ENCODE measurements around the gene ARID5B.

ARID5B gene

GRCh38 chr10:62095181-62096122, 194.0 kb downstream of the ARID5B start:
- DNase-seq (ENCODE audit: low read depth in 1 of 2, low spot score in 1 of 2) = no peak

GRCh38 chr10:62096256-62096933, 194.9 kb downstream of the ARID5B start:
- DNase-seq (ENCODE audit: low read depth in 1 of 2, low spot score in 1 of 2) = no peak

- DNase-seq (ENCODE audit: low read depth in 1 of 2, low spot score in 1 of 2) = no peak
Measured at GRCh38 chr10:62098278-62099121, 197.0 kb downstream of the ARID5B start.

- no peak for DNase-seq (ENCODE audit: low read depth in 1 of 2, low spot score in 1 of 2)
Measured at GRCh38 chr10:62099299-62099698, 197.8 kb downstream of the ARID5B start.

GRCh38 chr10:62103857-62104256, 202.4 kb downstream of the ARID5B start:
- DNase-seq (ENCODE audit: low read depth in 1 of 2, low spot score in 1 of 2) = no peak

GRCh38 chr10:62106929-62107519, 205.5 kb downstream of the ARID5B start:
- no peak for DNase-seq (ENCODE audit: low read depth in 1 of 2, low spot score in 1 of 2)

GRCh38 chr10:62108759-62109586, 207.5 kb downstream of the ARID5B start:
- DNase-seq (ENCODE audit: low read depth in 1 of 2, low spot score in 1 of 2) = no peak

GRCh38 chr10:62109587-62110293, 208.2 kb downstream of the ARID5B start:
- no peak for DNase-seq (ENCODE audit: low read depth in 1 of 2, low spot score in 1 of 2)

GRCh38 chr10:62112300-62112699, 210.8 kb downstream of the ARID5B start:
- no peak for DNase-seq (ENCODE audit: low read depth in 1 of 2, low spot score in 1 of 2)

- no peak for DNase-seq (ENCODE audit: low read depth in 1 of 2, low spot score in 1 of 2)
Measured at GRCh38 chr10:62112963-62113362, 211.5 kb downstream of the ARID5B start.

- DNase-seq (ENCODE audit: low read depth in 1 of 2, low spot score in 1 of 2) = no peak
Measured at GRCh38 chr10:62113680-62114079, 212.2 kb downstream of the ARID5B start.

- DNase-seq (ENCODE audit: low read depth in 1 of 2, low spot score in 1 of 2) = no peak
Measured at GRCh38 chr10:62115321-62115720, 213.8 kb downstream of the ARID5B start.

GRCh38 chr10:62115842-62116241, 214.3 kb downstream of the ARID5B start:
- no peak for DNase-seq (ENCODE audit: low read depth in 1 of 2, low spot score in 1 of 2)

- no peak for DNase-seq (ENCODE audit: low read depth in 1 of 2, low spot score in 1 of 2)
Measured at GRCh38 chr10:62116896-62117295, 215.4 kb downstream of the ARID5B start.

GRCh38 chr10:62121187-62121530, 219.7 kb downstream of the ARID5B start:
- no peak for DNase-seq (ENCODE audit: low read depth in 1 of 2, low spot score in 1 of 2)

- no peak for DNase-seq (ENCODE audit: low read depth in 1 of 2, low spot score in 1 of 2)
Measured at GRCh38 chr10:62127975-62128374, 226.5 kb downstream of the ARID5B start.

- no peak for DNase-seq (ENCODE audit: low read depth in 1 of 2, low spot score in 1 of 2)
Measured at GRCh38 chr10:62130948-62131347, 229.4 kb downstream of the ARID5B start.

GRCh38 chr10:62131724-62132123, 230.2 kb downstream of the ARID5B start:
- DNase-seq (ENCODE audit: low read depth in 1 of 2, low spot score in 1 of 2) = no peak

- no peak for DNase-seq (ENCODE audit: low read depth in 1 of 2, low spot score in 1 of 2)
Measured at GRCh38 chr10:62133618-62134017, 232.1 kb downstream of the ARID5B start.

GRCh38 chr10:62136931-62137330, 235.4 kb downstream of the ARID5B start:
- DNase-seq (ENCODE audit: low read depth in 1 of 2, low spot score in 1 of 2) = no peak

Measured in activated CD4-positive, alpha-beta T cell treated with anti-CD3 and anti-CD28 coated beads, Interleukin-2, amount 50 U/mL, for 24 hours (primary cell).